Mesenchymal stem cell (in vitro differentiated cells and primary cell): ENCODE data around the gene RPS6KA2.
A peak's percentile ranks its signal among the peaks of the same experiment; 100 is the strongest.
"Not testable (repeated sequence)": the region's sequence is repeated elsewhere in the genome, so short reads cannot be mapped to it uniquely, and the experiment has no call there.

Source experiments
- DNase-seq: peaks from one replicate; pipeline ENCODE4 v3.0.0-alpha.2; 2013
- H2AFZ ChIP-seq: one replicate; pipeline ENCODE4 v1.6.1; 2013; ENCODE audit warnings: low read depth, mild to moderate bottlenecking, control low read depth, inconsistent platforms, low read length, moderate library complexity
- H2AK5ac ChIP-seq: 2 replicates; pipeline ENCODE4 v1.6.1; 2013; ENCODE audit warnings: low read length, moderate library complexity, mild to moderate bottlenecking, inconsistent platforms; ENCODE audit not compliant: severe bottlenecking
- H2BK120ac ChIP-seq: one replicate; pipeline ENCODE4 v1.6.1; 2013; ENCODE audit warnings: low read depth, mild to moderate bottlenecking, inconsistent platforms, low read length, moderate library complexity
- H2BK12ac ChIP-seq, 2 experiments: one replicate each; pipeline ENCODE4 v1.6.1; 2013; ENCODE audit warnings: inconsistent platforms in 2 of 2, low read length in 2 of 2, mild to moderate bottlenecking in 2 of 2, moderate library complexity in 2 of 2, control low read depth in 1 of 2
- H2BK15ac ChIP-seq: one replicate; pipeline ENCODE4 v1.6.1; 2013; ENCODE audit warnings: mild to moderate bottlenecking, low read depth, inconsistent platforms; ENCODE audit not compliant: poor library complexity, severe bottlenecking
- H2BK5ac ChIP-seq: 2 replicates; pipeline ENCODE4 v1.6.1; 2013; ENCODE audit warnings: low read depth, mild to moderate bottlenecking, low read length, control low read depth, inconsistent platforms; ENCODE audit not compliant: poor library complexity, severe bottlenecking
- H3K14ac ChIP-seq, 2 experiments: one replicate each; pipeline ENCODE4 v1.6.1; 2013; ENCODE audit warnings: inconsistent platforms in 2 of 2, low read length in 2 of 2, control low read depth in 1 of 2, mild to moderate bottlenecking in 1 of 2, moderate library complexity in 1 of 2
- H3K18ac ChIP-seq, 2 experiments: one replicate each; pipeline ENCODE4 v1.6.1; 2013; ENCODE audit warnings: inconsistent platforms in 2 of 2, low read length in 2 of 2, control low read depth in 1 of 2, low read depth in 1 of 2, mild to moderate bottlenecking in 1 of 2
- H3K23ac ChIP-seq, 2 experiments: one replicate each; pipeline ENCODE4 v1.6.1; 2013; ENCODE audit warnings: inconsistent platforms in 2 of 2, low read length in 2 of 2, mild to moderate bottlenecking in 2 of 2, moderate library complexity in 2 of 2, control low read depth in 1 of 2
- H3K27ac ChIP-seq: 2 replicates; pipeline ENCODE4 v1.5.1; 2013; ENCODE audit warnings: mild to moderate bottlenecking, moderate library complexity, low read length, control low read depth, inconsistent platforms; ENCODE audit not compliant: poor library complexity, severe bottlenecking
- H3K27me3 ChIP-seq, 2 experiments: 2 replicates each; pipeline versions ENCODE4 v1.6.1 to v1.7.0; 2013; ENCODE audit warnings: low read length in 2 of 2, mild to moderate bottlenecking in 2 of 2, moderate library complexity in 2 of 2, control low read depth in 1 of 2, inconsistent platforms in 1 of 2; ENCODE audit not compliant: control insufficient read depth in 1 of 2, insufficient read depth in 1 of 2
- H3K36me3 ChIP-seq, 2 experiments: 2 replicates each; pipeline versions ENCODE4 v1.6.1 to v1.7.0; 2013; ENCODE audit warnings: low read length in 2 of 2, control low read depth in 1 of 2, inconsistent platforms in 1 of 2, low read depth in 1 of 2, mild to moderate bottlenecking in 1 of 2; ENCODE audit not compliant: insufficient read depth in 2 of 2, control insufficient read depth in 1 of 2
- H3K4ac ChIP-seq, 2 experiments: one replicate each; pipeline ENCODE4 v1.6.1; 2013; ENCODE audit warnings: inconsistent platforms in 2 of 2, low read length in 2 of 2, mild to moderate bottlenecking in 2 of 2, moderate library complexity in 2 of 2, control low read depth in 1 of 2, low read depth in 1 of 2
- H3K4me1 ChIP-seq: 2 replicates; pipeline ENCODE4 v1.6.1; 2013; ENCODE audit warnings: low read depth, low read length, control low read depth; ENCODE audit not compliant: control insufficient read depth, insufficient read depth
- H3K4me2 ChIP-seq: 2 replicates; pipeline ENCODE4 v1.6.1; 2013; ENCODE audit warnings: low read length, mild to moderate bottlenecking, inconsistent platforms; ENCODE audit not compliant: poor library complexity, severe bottlenecking
- H3K4me3 ChIP-seq, 2 experiments: 2 replicates each; pipeline versions ENCODE4 v1.5.1 to v1.7.0; 2013; ENCODE audit warnings: low read length in 2 of 2, mild to moderate bottlenecking in 2 of 2, control low read depth in 1 of 2, low read depth in 1 of 2; ENCODE audit not compliant: insufficient read depth in 1 of 2
- H3K79me1 ChIP-seq: replicated peaks from 2 replicates; pipeline ENCODE4 v1.6.1; 2013; ENCODE audit warnings: mild to moderate bottlenecking, control low read depth, low read length, inconsistent platforms; ENCODE audit not compliant: poor library complexity, severe bottlenecking
- H3K9ac ChIP-seq: 2 replicates; pipeline ENCODE4 v1.7.0; 2013; ENCODE audit warnings: mild to moderate bottlenecking, low read length, moderate library complexity
- H3K9me3 ChIP-seq: 2 replicates; pipeline ENCODE4 v1.7.0; 2013; ENCODE audit warnings: mild to moderate bottlenecking, low read length; ENCODE audit not compliant: control insufficient read depth
- H4K8ac ChIP-seq: one replicate; pipeline ENCODE4 v1.6.1; 2013; ENCODE audit warnings: inconsistent platforms, mild to moderate bottlenecking, low read length, moderate library complexity
- H4K91ac ChIP-seq: one replicate; pipeline ENCODE4 v1.6.1; 2013; ENCODE audit warnings: mild to moderate bottlenecking, low read length, inconsistent platforms
- WGBS: methylation state at CpG from one replicate; pipeline ENCODE4 v1.1.7; 2013; ENCODE audit warnings: mixed read lengths; 5-methylcytosine and 5-hydroxymethylcytosine counted together

Gene RPS6KA2

DNA sequence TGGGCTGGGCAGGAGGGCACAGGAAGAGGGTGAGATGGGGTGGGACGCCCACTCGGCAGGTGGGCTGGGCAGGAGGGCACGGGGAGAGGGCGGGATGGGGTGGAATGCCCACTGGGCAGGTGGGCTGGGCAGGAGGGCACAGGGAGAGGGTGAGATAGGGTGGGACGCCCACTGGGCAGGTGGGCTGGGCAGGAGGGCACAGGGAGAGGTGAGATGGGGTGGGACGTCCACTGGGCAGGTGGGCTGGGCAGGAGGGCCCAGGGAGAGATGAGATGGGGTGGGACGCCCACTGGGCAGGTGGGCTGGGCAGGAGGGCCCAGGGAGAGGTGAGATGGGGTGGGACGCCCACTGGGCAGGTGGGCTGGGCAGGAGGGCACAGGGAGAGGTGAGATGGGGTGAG is 45.2 kb downstream of the RPS6KA2 start:
- not testable (repeated sequence) for H3K4me2 ChIP-seq, H3K27me3 ChIP-seq

DNA sequence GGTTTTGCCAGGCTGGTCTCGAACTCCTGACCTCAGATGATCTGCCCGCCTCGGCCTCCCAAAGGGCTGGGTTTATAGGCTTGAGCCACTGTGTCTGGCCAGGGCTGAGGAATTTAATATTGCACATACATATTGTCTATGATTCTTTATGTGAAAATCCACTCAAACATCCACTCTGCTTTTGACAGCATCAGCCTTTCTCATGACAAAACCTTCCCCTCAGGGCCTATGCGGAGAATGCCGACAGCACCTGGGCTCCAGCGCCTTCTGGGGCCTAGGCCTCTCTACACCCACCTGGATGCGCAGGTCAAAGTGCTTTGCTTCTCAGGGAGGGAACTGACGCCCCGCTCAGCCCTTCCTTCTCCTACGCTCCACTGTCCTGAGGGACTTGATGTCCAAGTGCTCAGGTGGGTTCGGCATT is 46.0 kb downstream of the RPS6KA2 start:
- no peak overlapping the region for H2BK120ac ChIP-seq
- H3K4ac ChIP-seq = no peak overlapping the region
- H4K91ac ChIP-seq = no peak overlapping the region
- H2AK5ac ChIP-seq = no peak overlapping the region
- H3K4me2 ChIP-seq = no peak overlapping the region
- H3K79me1 ChIP-seq = peaks cover 1% of the 10 kb centered on the region
- no peaks in the 10 kb centered on the region for H3K9me3 ChIP-seq
- H3K4me1 ChIP-seq = peaks cover 9% of the 10 kb centered on the region
- no peak overlapping the region for H3K27ac ChIP-seq
- peak overlapping the region; percentile 68 to 70 for H2BK12ac ChIP-seq
- no peak overlapping the region for H2AFZ ChIP-seq
- H3K9ac ChIP-seq = no peak overlapping the region
- H4K8ac ChIP-seq = no peak overlapping the region
- no peak for DNase-seq
- no peaks in the 10 kb centered on the region for H3K27me3 ChIP-seq
- H2BK15ac ChIP-seq = peak overlapping the region; percentile 73
- H3K4me3 ChIP-seq = no peak overlapping the region
- 98% methylated on average over 11 of the region's 11 CpGs for WGBS
- H3K18ac ChIP-seq = peak overlapping the region in 1 of 2 experiments; percentile 18
- H3K23ac ChIP-seq = no peak overlapping the region
- no peak overlapping the region for H2BK5ac ChIP-seq
- no peak overlapping the region for H3K14ac ChIP-seq
- H3K36me3 ChIP-seq = no peaks in the 10 kb centered on the region

More for the DNA sequence above, 45.2 kb downstream of the RPS6KA2 start:
- not testable (repeated sequence) for H3K18ac ChIP-seq, H3K23ac ChIP-seq, DNase-seq, H3K27ac ChIP-seq, H3K4ac ChIP-seq, H3K79me1 ChIP-seq, H2AFZ ChIP-seq, H2AK5ac ChIP-seq, H3K9me3 ChIP-seq, H4K91ac ChIP-seq, H2BK15ac ChIP-seq, H2BK120ac ChIP-seq, H3K4me3 ChIP-seq, H4K8ac ChIP-seq, H3K4me1 ChIP-seq, H3K36me3 ChIP-seq, H3K9ac ChIP-seq, H2BK5ac ChIP-seq
- Histone ChIP-seq H3K14ac (peak overlapping the region in 1 of 2 experiments; percentile 86), H2BK12ac (peak overlapping the region in 1 of 2 experiments; percentile 58)
- WGBS = 98% methylated on average over 8 of the region's 8 CpGs

DNA sequence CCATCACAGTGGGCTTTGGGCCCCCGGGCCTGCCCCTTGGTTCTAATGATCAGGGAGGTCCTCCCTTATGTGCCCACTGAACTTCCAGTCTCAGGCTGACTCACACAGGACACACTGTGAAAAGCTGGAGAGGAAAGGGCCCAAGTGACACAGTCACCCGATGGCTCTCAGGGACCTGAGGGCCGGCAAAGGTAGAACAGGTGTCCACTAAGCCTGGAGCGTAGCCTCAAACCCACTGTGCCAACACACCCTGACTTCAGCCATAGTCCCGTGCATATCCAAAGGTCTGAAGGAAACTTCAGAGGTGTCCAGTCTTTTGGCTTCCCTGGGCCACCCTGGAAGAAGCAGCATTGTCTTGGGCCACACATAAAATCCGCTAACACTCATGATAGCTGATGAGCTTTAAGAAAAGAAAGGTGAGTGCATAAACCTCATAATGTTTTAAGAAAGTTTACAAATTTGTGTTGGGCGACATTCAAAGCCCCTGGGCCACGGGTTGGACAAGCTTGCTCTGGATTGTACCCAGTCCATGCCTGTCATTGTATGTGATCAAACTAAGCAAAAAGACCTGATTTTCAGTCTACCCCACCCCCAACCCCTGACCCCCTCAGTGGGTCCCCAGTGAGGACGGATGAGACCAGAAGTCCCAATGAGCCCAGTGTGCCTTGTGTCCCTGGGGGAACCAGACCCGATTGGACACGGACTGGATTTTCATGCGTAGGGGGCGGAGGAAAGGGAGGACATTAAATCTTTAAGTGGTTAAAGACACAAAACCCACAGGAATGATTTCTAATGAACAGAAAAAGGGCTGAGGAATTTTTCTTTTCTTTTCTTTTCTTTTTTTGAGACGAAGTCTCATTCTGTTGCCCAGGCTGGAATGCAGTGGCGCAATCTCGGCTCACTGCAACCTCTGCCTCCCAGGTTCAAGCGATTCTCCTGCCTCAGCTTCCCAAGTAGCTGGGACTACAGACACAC is 46.7 kb downstream of the RPS6KA2 start:
- no peak for DNase-seq
- Histone ChIP-seq H2BK120ac (no peak overlapping the region), H3K4me3 (no peak overlapping the region), H2BK12ac (peak overlapping the region in 1 of 2 experiments; percentile 66), H3K36me3 (no peaks in the 10 kb centered on the region), H3K23ac (no peak overlapping the region), H4K8ac (peak overlapping the region; percentile 19), H2BK5ac (no peak overlapping the region), H3K4me2 (no peak overlapping the region), H3K4me1 (peaks cover 9% of the 10 kb centered on the region), H3K4ac (peak overlapping the region in 1 of 2 experiments; percentile 8), H3K27me3 (no peaks in the 10 kb centered on the region), H3K79me1 (peaks cover 1% of the 10 kb centered on the region), H3K9ac (no peak overlapping the region), H4K91ac (no peak overlapping the region), H2BK15ac (no peak overlapping the region), H3K18ac (no peak overlapping the region), H3K9me3 (no peaks in the 10 kb centered on the region), H2AK5ac (no peak overlapping the region), H3K27ac (no peak overlapping the region), H3K14ac (no peak overlapping the region), H2AFZ (no peak overlapping the region)
- 95% methylated on average over 12 of the region's 17 CpGs for WGBS

DNA sequence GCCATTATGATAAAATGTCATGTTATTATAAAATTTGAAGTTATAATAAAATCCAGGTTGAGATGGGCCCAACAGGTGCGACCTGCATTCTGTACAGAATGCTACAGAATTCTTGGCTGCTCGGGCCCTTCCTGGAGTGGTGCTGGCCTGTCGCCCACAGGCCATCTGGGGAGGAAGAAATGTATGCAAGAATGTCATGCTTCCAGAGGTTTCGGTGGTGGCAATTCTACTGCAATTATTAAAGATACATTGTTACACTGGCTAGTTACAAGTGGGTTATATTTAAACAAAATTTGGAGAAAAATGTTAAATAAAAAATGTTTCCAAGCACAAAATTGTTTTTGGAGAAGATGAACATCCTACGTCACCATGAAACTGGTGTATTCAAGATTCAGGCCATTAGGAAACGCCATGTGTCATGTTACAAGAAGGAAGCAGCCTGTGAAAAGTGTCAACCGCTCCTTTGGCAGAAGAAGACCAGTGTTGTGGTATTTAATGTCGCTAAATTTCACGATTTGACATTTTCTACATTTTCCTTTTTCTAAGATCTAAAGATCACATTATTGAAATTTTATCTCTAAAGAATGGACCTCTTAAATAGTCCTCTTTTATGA is 47.7 kb downstream of the RPS6KA2 start:
- Histone ChIP-seq H4K91ac (no peak overlapping the region), H2BK12ac (no peak overlapping the region), H3K79me1 (peaks cover 1% of the 10 kb centered on the region), H3K27me3 (no peaks in the 10 kb centered on the region), H3K4me3 (no peak overlapping the region), H2AFZ (no peak overlapping the region), H3K23ac (no peak overlapping the region), H3K9ac (no peak overlapping the region), H2BK5ac (no peak overlapping the region), H2AK5ac (no peak overlapping the region), H3K9me3 (no peaks in the 10 kb centered on the region), H3K36me3 (no peaks in the 10 kb centered on the region), H3K18ac (no peak overlapping the region), H3K4me2 (no peak overlapping the region), H3K4me1 (peaks cover 9% of the 10 kb centered on the region), H3K27ac (no peak overlapping the region), H2BK15ac (no peak overlapping the region), H3K4ac (no peak overlapping the region), H2BK120ac (no peak overlapping the region), H4K8ac (no peak overlapping the region), H3K14ac (no peak overlapping the region)
- DNase-seq = no peak
- 92% methylated on average over 5 of the region's 9 CpGs for WGBS
